ENCODE measurements around the gene CNTN3.

CNTN3 gene

DNA sequence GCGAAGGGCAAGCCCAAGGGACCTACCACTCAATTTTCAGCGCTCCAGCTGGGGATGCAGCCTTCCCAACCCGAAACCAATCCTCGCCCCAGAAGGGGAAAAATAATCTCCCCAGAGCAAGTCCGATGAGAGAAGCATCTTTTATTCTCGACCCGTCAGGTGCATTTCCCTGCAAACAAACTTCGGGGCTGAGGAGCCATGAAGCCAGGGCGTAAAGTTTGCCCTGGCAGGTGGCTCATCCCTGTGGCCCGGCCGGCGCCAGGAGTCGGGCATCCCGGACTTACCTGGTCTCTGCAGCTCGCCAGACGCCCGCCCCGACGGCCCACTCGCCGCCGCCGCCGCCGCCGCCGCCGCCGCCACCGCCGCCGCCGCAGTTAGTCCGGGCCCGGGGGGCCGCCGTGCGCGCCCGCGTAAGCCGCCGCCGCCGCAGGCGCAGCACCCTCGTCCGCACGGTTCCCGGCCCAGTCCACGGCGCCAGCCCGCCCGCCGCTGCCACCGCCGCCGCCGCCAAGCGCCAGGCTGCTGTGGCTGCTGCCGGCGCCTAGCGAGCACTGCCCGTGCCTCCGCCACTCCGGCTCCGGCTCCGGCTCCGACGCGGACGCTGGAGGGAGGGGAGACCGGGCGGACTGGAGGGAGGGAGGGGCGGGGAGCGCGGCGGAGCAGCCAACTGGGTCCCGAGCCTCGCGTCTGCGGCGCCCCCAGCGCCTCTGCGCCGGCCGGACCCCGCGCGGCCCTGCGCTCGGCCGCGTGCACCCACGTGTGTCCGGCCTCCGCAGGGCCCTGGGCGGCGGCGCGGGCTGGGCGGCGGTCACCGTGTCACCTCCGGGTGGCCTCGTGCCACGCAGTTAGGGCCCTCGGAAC lies at the start of gene CNTN3:
Gene CNTN3, minus strand, starts transcription at position 553 of the 861 bp plus-strand sequence. CDS start 93,547 bp downstream, outside the sequence.
- no peak for DNase-seq (ENCODE audit: low read depth, low spot score)

DNA sequence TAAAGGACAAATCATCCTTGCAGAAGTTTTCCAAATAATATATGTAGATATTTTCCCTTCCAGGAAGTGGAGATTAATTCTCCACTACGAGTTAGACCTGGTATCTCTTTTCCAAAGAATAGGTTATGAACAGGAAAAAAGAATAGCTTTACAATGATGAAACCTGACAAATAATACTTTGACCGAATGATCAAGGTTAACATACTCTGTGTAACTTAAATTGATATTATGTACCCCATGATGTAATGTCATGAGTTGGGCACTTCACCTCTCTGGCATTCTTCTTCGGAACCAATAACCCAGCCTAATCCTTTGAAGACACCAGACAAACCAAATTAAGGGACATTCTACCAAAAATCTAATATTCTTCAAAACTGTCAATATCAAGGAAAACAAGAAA lies 48.7 kb upstream of the CNTN3 start:
- no peak for DNase-seq (ENCODE audit: low read depth, low spot score)

DNA sequence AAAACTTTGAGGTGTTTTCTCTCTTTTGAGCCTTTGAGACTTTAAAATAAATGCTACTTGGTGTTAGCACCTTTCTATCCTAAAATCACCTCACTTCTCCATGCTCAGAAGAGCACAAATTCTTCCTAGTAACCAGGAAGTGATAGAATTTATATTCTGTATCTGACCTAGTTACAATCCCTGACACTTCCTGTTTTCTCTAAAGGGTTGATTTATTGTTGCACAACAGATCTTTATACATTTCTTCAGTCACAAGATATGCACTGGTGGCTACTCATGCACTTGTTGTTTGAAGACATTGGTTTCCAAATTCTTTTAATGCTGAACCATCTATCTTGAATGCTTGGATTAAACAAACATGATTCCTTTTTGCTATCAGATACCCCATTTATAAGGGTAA lies 47.2 kb upstream of the CNTN3 start:
- no peak for DNase-seq (ENCODE audit: low read depth, low spot score)

DNA sequence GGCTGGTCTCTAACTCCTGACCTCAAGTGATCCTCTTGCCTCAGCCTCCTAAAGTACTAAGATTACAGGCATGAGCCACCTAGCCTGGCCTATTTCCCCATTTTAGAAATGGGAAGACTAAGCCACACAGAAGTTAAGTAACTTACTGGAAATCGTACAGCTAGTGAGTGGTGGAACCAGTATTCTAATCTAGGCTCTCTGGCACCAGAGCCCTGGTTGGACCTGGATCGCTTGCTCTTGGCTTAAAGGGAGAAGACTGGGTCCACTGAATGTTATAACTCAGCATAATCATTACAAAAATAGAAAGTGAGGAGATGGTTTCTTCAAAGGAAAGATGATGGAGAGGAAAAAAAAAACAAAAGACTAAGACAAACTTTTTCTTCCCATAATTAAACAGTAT lies 37.4 kb upstream of the CNTN3 start:
- no peak for DNase-seq (ENCODE audit: low read depth, low spot score)

DNA sequence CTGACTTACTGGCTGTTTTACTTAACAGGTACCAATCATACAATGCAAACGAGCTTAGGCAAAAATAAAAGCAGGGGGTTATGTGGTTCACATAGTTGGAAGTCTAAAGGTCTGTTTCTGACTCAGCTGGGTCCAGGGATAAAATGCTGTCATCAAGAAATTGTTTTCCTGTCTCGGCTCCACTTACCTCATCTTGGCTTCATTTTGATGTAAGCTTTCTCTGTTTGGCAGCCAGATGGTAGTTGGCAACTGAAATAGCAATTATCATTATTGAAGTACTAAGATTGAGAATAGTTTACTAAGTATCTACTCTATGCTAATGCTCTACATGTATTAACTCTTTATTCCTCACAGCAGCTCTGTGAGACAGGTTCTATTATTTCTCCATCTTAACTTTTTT lies 36.8 kb upstream of the CNTN3 start:
- no peak for DNase-seq (ENCODE audit: low read depth, low spot score)

DNA sequence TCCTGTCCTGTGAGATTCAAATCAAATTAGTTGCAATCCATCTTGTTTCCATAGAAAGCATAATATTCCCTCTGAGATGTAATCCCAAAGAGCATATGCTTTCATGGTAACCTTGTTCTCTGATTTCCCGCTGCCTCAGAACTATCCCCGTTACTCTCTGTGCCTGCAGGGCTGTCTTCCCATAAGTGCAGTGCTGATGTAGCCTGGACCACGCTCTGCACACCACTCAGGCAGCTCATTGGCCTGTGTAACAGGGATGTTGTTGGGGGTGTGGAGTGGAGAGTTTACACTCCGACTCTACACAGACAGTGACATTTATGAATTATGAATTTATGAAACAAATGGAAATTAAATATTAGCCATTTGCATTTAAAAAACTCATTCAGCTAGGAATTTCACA lies 33.6 kb upstream of the CNTN3 start:
- DNase-seq (ENCODE audit: low read depth, low spot score), result no peak

DNA sequence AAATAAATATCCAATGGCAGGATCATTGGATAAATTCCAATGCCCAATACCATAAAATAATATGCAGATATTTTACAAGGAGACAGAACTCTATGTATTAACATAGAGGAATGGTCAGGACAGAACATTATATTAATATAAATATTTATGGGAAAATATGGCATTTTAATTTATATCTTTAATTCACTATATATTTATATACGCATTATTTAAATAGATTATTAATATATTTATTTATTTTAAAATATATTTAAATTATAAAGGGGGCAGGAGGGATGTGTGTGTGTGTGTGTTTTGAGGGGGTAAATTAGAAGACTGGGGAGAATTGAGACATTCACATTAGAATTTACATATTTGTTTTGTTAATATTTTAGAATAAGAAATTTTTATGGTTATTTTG lies 31.6 kb upstream of the CNTN3 start:
- no peak for DNase-seq (ENCODE audit: low read depth, low spot score)

DNA sequence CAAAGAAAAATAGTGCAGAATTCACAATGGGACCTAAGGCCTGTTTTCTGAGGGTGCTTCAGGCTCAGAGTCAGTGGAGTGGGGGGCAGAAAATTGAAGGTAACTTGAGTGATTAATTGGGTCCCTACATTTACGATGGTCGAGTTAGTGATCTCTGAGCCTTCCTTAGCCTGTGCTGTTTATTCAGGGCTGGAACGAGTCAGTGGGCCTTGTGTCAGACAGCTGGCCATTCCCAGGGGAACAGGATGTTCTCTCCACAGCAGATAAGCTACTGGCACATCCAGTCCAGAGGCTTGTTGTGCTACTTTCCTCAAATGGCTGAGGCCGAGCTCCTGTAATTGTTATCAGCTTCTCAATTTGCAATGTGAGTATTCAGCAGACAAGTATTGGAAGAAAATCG lies 29.2 kb upstream of the CNTN3 start:
- no peak for DNase-seq (ENCODE audit: low read depth, low spot score)

DNA sequence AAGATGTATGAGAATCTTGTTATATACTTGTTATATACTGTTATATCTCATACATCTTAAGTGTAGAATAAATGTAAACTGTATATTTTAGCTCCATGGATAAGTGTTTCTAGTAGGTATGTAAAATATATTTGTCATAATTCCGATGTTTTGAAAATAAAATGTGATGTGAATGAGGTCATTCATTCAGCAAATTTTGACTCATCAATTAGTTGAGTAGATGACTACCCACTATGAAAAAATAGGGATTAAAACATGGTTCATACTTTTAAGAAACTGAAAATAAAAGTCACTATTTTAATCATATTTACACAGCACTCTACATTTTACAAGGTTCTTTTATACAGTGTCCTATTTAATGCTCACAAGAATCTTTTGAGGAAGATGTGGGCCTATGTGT lies 28.4 kb upstream of the CNTN3 start:
- no peak for DNase-seq (ENCODE audit: low read depth, low spot score)

DNA sequence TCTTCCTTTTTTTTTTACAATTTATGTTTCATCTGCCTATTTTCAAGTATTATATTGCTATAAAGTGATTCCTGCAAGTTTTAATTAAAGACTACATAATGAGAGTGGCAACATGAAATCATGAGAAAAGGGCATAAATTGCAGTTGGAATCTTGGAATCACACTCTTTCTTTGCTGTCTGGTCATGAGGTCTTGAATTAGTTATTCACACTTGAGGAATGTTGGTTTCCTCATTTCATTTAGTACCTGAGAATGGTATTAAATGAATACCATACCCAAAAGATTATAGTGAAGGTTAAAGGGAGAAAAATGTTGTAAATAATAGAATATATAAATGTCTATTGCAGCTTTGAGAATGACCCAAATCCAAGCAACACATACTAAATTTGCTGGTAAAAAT lies 25.8 kb upstream of the CNTN3 start:
- DNase-seq (ENCODE audit: low read depth, low spot score), result no peak

DNA sequence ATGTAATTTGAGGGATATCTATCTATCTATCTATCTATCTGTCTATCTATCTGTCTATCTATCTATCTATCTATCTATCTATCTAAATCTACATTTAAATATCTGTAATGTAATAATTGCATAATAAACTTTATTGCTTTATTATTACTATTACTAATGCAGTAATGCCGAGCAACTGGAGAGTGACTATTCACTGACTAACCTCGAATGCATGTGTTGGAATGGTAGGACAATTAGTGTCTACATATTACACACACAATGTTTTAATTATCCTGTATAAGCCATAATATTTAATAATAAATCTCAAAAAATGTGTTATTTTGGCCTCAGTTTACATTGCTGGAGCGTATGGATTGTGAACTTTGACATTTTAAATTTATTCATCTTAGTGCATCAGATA lies 25.2 kb upstream of the CNTN3 start:
- no peak for DNase-seq (ENCODE audit: low read depth, low spot score)

DNA sequence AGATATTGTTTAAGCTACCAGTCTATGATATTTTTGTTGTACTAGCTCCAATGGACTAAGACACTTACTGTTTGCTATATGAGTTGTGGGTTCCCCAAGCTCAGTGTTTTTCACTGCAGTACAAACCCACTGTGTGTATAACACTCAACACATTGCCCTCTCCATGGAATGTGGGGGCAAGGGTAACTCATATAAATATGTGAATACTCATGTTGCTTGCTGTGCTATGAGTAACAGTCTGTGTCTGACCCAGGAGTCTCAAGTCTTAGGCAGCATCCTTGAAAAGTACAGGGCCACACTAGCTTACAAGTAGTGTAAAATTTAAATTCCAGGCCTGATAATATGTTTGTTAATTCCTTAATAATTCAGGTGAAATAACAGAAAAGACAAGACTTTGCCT lies 22.5 kb upstream of the CNTN3 start:
- DNase-seq (ENCODE audit: low read depth, low spot score), result no peak

DNA sequence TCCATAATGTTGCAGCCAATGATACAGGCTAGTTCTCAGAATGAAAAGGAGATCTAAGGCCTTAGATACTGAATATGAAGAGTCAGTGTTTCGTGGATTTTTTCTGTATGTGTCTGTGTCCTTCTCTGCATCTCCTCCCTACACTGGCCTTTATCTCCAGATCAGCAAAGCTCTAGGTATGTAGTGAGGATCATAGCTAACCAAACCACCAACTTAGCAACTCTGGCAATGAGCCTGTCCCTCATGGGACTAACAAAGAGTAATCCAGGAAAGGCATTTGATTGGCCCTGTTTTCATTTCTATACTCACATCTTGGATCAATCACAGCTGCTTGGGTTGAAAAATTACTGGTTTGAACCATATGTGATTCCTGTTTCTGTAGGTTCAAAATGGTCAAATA lies 18.6 kb upstream of the CNTN3 start:
- no peak for DNase-seq (ENCODE audit: low read depth, low spot score)

DNA sequence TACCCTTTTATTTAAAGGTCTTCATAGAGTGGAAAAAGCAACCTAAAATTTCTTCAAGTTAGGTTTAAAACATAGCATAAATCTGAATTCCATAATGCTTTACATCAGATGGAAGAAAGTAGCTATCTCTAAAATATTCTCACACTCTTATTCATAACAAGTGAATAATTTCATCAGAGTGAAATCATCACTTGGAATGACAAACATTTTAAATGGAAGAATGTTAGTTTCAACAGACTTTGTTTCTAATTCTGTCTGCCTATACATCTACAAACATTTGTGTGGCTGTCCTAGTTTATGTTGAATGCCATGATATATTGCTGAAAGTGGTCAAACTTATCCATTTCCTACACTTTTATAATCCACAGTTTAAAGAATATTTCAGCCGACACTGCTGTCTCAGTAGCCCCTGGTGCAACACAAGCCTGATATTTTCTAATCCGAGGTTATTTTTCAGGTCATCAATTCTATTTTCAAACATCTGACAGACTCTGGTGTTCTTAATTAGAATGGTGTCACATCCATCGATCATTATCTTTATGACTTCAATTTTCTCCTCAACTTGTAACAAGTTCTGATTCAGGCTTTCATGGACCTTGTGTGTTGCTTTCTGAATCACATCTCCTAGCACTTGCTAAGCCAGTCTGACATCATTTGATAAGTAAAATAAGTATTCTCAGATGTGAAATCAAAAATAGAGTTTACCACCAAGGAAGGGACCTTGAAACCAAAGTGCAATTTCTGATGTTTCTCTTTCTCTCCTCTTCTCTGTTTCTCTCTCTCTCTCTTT lies 17.1 kb upstream of the CNTN3 start:
- DNase-seq (ENCODE audit: low read depth, low spot score), result no peak

DNA sequence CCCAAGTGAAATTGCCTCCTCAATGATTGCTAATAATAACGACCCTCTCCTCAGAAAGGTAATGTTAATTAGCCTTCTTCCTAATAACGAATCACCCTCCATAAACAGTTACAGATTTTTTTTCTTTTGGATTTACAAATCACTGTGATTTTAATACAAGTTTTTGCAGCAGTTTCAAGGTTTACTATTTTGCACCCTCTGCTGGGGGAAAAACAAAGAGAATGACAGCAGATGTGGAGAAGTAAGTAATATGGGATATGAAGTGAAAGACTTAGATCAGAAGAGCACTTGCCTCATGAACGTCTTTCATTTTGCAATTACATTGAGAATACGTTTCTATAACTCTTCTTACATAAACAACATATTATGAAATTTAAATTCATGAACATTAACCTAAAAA lies 16.1 kb upstream of the CNTN3 start:
- DNase-seq (ENCODE audit: low read depth, low spot score), result no peak

DNA sequence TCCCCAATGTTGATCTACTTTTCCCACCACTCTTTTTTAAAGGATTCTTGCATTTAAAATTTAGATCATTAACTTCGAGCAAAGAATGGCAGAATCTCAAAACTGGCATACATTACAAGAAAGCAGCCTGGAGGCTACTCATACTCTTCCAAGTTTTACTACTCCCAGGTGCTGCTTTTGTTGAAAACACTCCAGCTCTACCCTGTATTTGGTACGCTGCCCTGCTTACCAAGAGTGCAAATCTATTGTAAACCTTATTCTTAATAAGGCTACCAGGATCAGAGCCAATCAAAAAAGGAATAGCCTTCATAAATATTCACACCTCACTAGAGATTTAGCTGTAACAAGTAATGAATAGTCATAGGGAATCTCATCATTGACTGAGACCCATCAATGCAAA lies 11.6 kb upstream of the CNTN3 start:
- no peak for DNase-seq (ENCODE audit: low read depth, low spot score)

DNA sequence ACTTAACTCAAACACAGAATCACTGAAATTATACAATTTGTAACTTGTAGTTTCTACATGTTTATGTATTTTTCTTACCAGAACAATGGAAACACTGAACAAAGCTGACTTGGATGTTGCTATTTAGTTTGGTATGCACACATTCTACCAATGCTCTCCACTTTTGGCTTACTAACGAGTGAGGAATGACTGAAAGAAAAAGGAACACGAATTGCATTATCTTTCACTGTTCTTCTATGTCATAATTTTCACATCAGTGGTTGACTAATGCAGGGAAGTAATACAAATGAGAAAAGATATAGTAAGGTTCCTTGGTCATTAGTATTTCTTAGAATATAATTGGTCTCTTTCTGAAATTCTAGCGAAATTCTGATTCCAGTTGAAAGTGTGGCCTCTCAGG lies 9.8 kb upstream of the CNTN3 start:
- no peak for DNase-seq (ENCODE audit: low read depth, low spot score)

DNA sequence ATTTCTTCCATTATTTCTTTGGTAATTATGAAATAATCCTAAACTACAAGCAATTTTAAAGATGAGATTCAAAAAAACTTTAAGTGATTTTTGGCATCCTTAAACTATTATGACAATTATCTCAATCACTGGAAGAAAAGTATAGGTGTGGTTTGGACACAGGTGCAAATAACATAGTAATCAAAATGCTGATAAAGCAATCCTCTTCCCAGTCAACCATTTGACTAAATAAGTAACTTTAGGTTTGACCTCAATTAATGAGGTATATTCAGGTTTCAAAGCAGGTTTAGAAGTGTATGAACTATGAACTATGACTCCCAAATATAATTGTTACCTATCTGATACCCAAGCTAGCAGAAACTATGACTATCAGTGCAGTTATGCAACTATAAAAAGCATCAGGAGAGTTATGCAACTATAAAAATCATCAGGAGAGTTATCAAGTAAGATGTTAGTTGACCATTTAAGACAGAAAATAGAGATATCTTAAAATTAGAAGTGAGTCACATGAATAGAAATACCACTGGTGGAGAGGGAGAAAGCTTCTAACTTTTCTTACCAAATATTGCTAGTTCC lies 8.9 kb upstream of the CNTN3 start:
- DNase-seq (ENCODE audit: low read depth, low spot score), result no peak

DNA sequence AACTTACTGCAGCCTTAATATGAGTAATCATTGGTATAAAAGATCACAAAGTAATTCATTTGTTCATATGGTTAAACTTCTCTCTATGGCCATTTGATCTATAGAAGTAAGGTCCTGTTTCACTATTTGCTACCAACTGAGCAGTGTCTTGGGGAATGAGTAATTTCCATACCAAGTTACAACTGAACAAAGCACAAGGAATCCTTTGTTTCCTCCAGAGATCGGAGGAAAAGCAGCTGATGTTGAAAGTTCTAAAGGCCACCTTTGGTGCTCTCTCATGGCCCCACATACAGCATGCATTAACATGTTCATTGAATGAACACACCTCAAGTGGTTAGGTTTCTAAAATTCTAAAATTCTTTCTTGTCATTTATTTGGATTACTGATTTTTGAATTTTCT lies 7.1 kb upstream of the CNTN3 start:
- no peak for DNase-seq (ENCODE audit: low read depth, low spot score)

DNA sequence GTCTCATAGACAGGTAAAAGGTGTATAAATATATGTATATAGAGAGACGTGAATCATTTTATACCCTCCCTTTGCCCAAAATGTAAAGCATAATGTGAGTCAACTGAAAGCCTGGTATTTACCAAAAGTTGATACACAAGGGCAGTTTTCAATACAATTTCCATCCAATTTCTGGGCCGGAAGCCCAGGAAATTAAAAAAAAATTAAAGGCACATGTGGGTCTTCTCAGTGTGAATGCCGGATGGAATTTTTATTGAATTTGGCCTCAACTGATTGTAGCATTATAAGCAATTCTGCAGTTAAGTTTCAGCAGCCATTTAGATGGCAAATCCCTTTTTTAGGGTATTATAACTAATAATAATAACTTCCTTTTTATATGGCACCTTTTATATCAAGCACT lies 3.3 kb upstream of the CNTN3 start:
- DNase-seq (ENCODE audit: low read depth, low spot score), result no peak

DNA sequence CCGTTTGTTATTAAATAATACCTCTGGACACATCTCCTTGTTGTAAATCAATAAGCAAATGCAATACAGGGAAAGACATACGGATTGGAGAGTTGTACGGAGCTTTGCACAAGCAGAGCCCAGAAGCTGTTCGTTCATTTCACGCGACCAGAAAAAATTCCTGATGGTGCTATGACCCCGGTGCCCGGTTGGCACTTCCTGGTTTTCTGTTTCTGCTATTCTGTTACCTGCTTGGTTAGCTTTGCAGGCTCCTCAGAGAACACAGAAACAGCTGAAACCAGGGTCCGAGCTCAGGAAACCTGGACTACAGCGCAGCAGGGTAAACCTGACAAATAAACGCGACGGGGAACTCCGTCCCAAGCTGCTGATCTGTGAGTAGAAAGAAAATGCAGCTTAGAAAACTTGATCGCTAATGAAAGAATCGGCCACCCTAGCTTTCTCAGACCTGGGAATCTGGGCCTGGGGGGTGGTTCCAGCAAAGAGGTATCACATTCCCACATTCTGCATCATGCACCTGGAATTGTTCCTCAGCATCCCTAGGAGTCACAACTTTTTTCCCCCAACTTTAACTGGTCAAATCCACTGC lies 845 bp downstream of the CNTN3 start:
- DNase-seq (ENCODE audit: low read depth, low spot score), result no peak

DNA sequence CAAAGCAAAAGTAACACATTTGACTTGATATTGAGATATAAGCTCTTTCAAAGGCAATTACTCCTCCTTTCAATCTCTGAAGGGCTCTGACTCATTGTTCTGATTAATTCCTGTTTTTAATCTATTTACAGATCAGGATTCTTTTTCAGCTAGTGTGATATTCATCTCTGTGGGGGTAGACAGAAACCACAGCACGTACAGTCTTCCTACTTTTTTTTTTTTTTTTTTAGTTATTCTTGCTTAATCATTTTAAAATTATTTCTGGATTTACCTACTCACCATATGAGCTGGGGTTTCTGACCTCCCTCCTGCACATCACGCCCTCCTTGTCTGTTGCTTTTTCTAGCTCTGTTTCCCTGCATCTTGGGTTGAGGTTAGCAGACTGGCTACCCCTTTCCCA lies 1.4 kb downstream of the CNTN3 start:
- no peak for DNase-seq (ENCODE audit: low read depth, low spot score)
